Right atrium auricular region (tissue), 2 donors: ENCODE results near the gene SUFU. TPM values are rescaled to one million over a fixed set of nuclear protein-coding genes. Genes with fewer than 3 reads are reported as not detected.

Source experiments
- DNase-seq: peaks from one replicate; pipeline ENCODE4 v3.0.0-alpha.2; 2019; ENCODE audit warnings: low spot score
- H3K27ac ChIP-seq, 2 donors: fragments of 200-600 bp; sonication (generic); 1 replicate in 1 of 2; 2 replicates in 1 of 2; pipeline ENCODE4 v1.5.1; 2016 to 2019
- H3K27me3 ChIP-seq, 2 donors: fragments of 200-600 bp; sonication (generic); one replicate each; pipeline versions ENCODE4 v1.5.1 to v1.6.0; 2017 to 2019
- H3K36me3 ChIP-seq: fragments of 200-600 bp; sonication (generic); one replicate; pipeline ENCODE4 v1.5.1; 2016
- H3K4me1 ChIP-seq, 2 donors: fragments of 200-600 bp; sonication (generic); one replicate each; pipeline versions ENCODE4 v1.5.1 to v1.6.0; 2017 to 2019
- H3K4me3 ChIP-seq, 2 donors: fragments of 200-600 bp; sonication (generic); 1 replicate in 1 of 2; 2 replicates in 1 of 2; pipeline ENCODE4 v1.5.1; 2017 to 2019; ENCODE audit warnings: mild to moderate bottlenecking in 1 of 2, moderate library complexity in 1 of 2
- H3K9me3 ChIP-seq, 2 donors: fragments of 200-600 bp; sonication (generic); one replicate each; pipeline ENCODE4 v1.5.1; 2019
- total RNA-seq, 2 donors: library from RNA; depleted of rRNA; stranded (reverse); fragments of >200 nt; gene quantifications; one replicate each; pipeline ENCODE4 v1.1.0, GENCODE V29; 2016
- TF ChIP-seq, protein P1 (sequence below), 2 donors: fragments of 200-600 bp; sonication (generic); IDR thresholded peaks; one replicate each; pipeline ENCODE4 v1.5.1; 2019; ENCODE audit warnings: antibody characterized with exemption in 2 of 2

The SUFU gene
- total RNA-seq, 2 donors from 2014 or later: 4.9 to 6.4 TPM

DNA sequence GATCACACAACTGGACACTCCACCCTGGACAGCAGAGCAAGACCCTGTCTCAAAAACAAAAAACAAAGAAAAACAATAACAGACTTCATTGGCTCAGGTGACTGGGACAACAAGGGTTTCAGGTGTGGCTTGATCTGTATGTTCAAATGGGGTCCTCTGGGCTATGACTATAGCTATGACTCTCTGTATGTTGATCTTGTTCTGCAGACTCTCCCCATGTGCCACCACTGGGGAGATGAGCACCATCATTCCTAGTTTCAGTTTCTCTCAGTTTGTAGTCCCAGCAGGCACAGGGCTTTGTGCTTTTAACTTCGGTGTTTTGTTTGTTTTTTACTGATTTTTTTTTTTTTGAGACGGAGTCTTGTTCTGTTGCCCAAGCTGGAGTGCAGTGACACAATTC is 53.8 kb downstream of the SUFU start:
- H3K27ac ChIP-seq: no peak overlapping the region

DNA sequence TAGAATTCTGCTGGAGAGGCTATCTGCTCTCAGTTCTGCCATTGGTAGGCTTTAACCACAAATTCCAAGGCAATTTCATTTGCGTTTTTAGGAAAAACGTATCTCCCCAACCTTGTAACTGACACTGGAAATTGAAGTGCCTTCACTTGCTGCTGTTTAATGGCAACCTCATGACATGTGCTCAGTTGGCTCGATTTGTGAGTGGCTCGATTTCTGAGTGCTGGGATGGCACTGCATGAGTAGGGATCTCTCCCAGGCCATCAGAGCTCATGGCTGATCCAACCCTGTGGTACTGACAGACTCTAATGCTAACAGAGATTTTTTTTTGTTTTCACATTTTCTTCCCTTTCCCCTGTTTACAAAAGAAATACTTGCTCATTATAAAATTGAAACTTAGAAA is 56.0 kb downstream of the SUFU start:
- H3K27ac ChIP-seq: no peak overlapping the region
- TF ChIP-seq, protein P1, sequence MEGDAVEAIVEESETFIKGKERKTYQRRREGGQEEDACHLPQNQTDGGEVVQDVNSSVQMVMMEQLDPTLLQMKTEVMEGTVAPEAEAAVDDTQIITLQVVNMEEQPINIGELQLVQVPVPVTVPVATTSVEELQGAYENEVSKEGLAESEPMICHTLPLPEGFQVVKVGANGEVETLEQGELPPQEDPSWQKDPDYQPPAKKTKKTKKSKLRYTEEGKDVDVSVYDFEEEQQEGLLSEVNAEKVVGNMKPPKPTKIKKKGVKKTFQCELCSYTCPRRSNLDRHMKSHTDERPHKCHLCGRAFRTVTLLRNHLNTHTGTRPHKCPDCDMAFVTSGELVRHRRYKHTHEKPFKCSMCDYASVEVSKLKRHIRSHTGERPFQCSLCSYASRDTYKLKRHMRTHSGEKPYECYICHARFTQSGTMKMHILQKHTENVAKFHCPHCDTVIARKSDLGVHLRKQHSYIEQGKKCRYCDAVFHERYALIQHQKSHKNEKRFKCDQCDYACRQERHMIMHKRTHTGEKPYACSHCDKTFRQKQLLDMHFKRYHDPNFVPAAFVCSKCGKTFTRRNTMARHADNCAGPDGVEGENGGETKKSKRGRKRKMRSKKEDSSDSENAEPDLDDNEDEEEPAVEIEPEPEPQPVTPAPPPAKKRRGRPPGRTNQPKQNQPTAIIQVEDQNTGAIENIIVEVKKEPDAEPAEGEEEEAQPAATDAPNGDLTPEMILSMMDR (IDR thresholded peaks at IDR 0.05): no peak
- peaks cover 0 to 6% of the 10 kb centered on the region in 2 donors for H3K4me1 ChIP-seq
- no peak for DNase-seq
- no peaks in the 10 kb centered on the region for H3K9me3 ChIP-seq
- no peaks in the 10 kb centered on the region for H3K27me3 ChIP-seq
- no peaks in the 10 kb centered on the region for H3K36me3 ChIP-seq
- no peak overlapping the region for H3K4me3 ChIP-seq

More for the DNA sequence above, 53.8 kb downstream of the SUFU start:
- no peak for DNase-seq
- Histone ChIP-seq H3K4me1 (peaks cover 0 to 6% of the 10 kb centered on the region in 2 donors), H3K36me3 (no peaks in the 10 kb centered on the region), H3K27me3 (no peaks in the 10 kb centered on the region), H3K4me3 (no peak overlapping the region), H3K9me3 (no peaks in the 10 kb centered on the region)
- TF ChIP-seq, protein P1 (IDR thresholded peaks at IDR 0.05): no peak

DNA sequence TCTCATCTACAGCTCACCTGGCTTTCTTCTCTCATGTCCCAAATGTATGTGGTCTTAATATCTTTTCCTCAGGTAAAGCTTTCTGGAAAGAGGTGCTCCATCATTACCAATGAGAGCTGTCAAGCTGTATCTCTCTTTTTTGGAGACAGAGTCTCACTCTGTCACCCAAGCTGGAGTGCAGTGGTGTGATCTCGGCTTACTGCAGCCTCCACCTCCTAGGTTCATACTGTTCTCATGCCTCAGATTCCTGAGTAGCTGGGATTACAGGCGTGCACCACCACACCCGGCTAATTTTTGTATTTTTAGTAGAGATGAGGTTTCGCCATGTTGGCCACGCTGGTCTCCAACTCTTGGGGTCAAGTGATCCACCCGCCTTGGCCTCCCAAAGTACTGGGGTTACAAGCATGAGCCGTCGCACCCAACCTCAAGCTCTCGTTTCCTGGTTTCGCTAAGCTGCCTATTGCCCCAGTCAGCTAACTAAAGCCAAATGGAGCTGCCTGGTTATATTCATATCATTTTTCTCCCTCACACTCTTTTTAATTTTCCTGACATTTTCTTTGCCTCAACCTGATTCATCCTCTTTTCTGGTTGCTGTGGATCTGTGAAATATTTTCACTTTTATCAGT is 60.5 kb downstream of the SUFU start:
- DNase-seq: no peak
- no peaks in the 10 kb centered on the region for H3K4me1 ChIP-seq
- TF ChIP-seq, protein P1 (IDR thresholded peaks at IDR 0.05): no peak
- no peaks in the 10 kb centered on the region for H3K9me3 ChIP-seq
- H3K27me3 ChIP-seq: no peaks in the 10 kb centered on the region
- no peaks in the 10 kb centered on the region for H3K36me3 ChIP-seq
- H3K27ac ChIP-seq: no peak overlapping the region
- H3K4me3 ChIP-seq: no peak overlapping the region

DNA sequence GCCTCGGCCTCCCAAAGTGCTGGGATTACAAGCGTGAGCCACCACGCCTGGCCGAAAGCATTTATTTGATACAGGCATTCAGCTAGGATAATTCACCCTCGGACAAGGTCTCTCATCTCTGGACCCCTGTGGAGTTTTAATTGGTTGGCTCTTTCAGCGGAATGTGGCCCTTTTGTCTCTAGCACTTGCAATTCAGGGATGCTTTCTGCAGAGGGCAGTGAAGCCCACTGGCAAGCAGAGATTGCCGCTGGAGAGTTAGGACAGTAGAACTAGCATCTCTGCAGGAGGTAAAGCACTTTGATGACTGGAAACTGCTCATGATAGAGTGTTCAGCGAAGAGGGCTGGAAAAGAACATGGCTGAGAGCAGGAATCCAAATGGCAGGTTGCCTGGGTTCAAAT is 62.0 kb downstream of the SUFU start:
- no peaks in the 10 kb centered on the region for H3K27me3 ChIP-seq
- H3K36me3 ChIP-seq: no peaks in the 10 kb centered on the region
- no peak overlapping the region for H3K4me3 ChIP-seq
- no peaks in the 10 kb centered on the region for H3K9me3 ChIP-seq
- no peak for DNase-seq
- TF ChIP-seq, protein P1 (IDR thresholded peaks at IDR 0.05): no peak
- H3K27ac ChIP-seq: no peak overlapping the region
- H3K4me1 ChIP-seq: no peaks in the 10 kb centered on the region

DNA sequence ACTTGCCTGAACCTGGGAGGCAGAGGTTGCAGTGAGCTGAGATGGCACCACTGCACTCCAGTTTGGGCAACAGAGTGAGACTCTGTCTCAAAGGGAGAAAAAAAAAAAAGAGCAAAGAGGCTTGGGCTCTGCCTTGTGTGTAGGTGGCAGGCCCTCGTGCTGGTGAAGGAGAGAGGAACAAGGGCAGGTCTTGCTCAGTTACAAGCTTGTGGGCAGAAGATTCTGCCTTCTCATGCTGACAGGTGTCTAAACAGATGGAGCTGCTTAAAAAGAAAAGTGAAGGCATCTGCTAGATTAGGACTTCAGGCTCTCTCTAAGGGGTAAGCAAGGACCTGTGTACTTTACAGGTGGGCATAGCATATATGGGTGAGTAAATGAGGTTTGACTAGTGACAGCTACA is 75.0 kb downstream of the SUFU start:
- no peaks in the 10 kb centered on the region for H3K9me3 ChIP-seq
- no peaks in the 10 kb centered on the region for H3K27me3 ChIP-seq
- no peak overlapping the region for H3K4me3 ChIP-seq
- no peaks in the 10 kb centered on the region for H3K36me3 ChIP-seq
- no peak for DNase-seq
- H3K4me1 ChIP-seq: peaks cover 0 to 28% of the 10 kb centered on the region in 2 donors
- H3K27ac ChIP-seq: no peak overlapping the region
- TF ChIP-seq, protein P1 (IDR thresholded peaks at IDR 0.05): no peak

DNA sequence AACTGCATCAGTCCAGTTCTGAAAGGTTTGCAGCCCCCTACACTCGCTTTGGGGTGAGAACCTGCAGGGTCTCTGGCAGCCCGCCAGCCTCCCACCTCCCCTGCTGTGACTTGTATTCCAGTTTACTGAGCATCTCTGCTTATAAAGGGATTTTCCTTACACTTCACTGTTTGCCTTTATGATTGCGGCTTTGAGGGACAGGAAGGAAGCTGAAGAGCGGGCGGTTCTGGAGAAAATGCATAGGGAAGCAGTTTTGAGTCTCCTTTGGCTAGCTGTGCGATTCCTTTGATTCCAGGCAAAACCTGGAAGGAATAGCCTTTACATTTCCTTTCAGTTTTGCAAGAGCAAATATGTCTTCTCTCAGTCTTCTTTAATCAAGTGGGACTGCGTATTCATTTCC is 75.6 kb downstream of the SUFU start:
- H3K27me3 ChIP-seq: no peaks in the 10 kb centered on the region
- H3K36me3 ChIP-seq: no peaks in the 10 kb centered on the region
- H3K27ac ChIP-seq: no peak overlapping the region
- TF ChIP-seq, protein P1 (IDR thresholded peaks at IDR 0.05): no peak
- H3K4me1 ChIP-seq: peaks cover 0 to 31% of the 10 kb centered on the region in 2 donors
- no peaks in the 10 kb centered on the region for H3K9me3 ChIP-seq
- no peak for DNase-seq
- H3K4me3 ChIP-seq: no peak overlapping the region
